Measurements from ENCODE around the gene SNRNP27.

Gene SNRNP27

GRCh38 chr2:69943843-69944525 lies 50.2 kb downstream of the SNRNP27 start:
- H3K14ac ChIP-seq (ENCODE audit: low read length in 2 of 2) = no peak overlapping the region
- peaks cover 5 to 48% of the 10 kb centered on the region in 2 experiments for H3K36me3 ChIP-seq (ENCODE audit: control insufficient read depth in 1 of 2, insufficient read depth in 2 of 2, low read depth in 1 of 2, low read length in 2 of 2)
- no peak overlapping the region for H3K4me3 ChIP-seq (ENCODE audit: insufficient read depth in 1 of 2, low read depth in 1 of 2, low read length in 2 of 2)
- H3K4me2 ChIP-seq (ENCODE audit: low read length, poor library complexity, severe bottlenecking) = no peak overlapping the region
- H3K9ac ChIP-seq (ENCODE audit: low read length) = no peak overlapping the region
- no peak overlapping the region for H2AFZ ChIP-seq (ENCODE audit: low read depth, low read length)
- H3K18ac ChIP-seq (ENCODE audit: low read depth in 1 of 2, low read length in 2 of 2) = no peak overlapping the region
- H3K4ac ChIP-seq (ENCODE audit: low read depth in 1 of 2, low read length in 2 of 2) = no peak overlapping the region
- peak overlapping the region in 1 of 2 experiments; percentile 11 for H2BK12ac ChIP-seq (ENCODE audit: low read length in 2 of 2)
- no peak overlapping the region for H2BK15ac ChIP-seq (ENCODE audit: low read depth, poor library complexity, severe bottlenecking)
- H3K79me1 ChIP-seq (replicated peaks; ENCODE audit: low read length, poor library complexity, severe bottlenecking) = no peaks in the 10 kb centered on the region
- H2BK120ac ChIP-seq (ENCODE audit: low read depth, low read length) = no peak overlapping the region
- peaks cover 8% of the 10 kb centered on the region for H3K4me1 ChIP-seq (ENCODE audit: control insufficient read depth, insufficient read depth, low read depth, low read length)
- no peak overlapping the region for H3K23ac ChIP-seq (ENCODE audit: low read length in 2 of 2)
- no peak overlapping the region for H4K8ac ChIP-seq (ENCODE audit: low read length)
- H3K27me3 ChIP-seq (ENCODE audit: control insufficient read depth in 1 of 2, insufficient read depth in 1 of 2, low read length in 2 of 2) = no peaks in the 10 kb centered on the region
- H2BK5ac ChIP-seq (ENCODE audit: low read depth, low read length, poor library complexity, severe bottlenecking) = no peak overlapping the region
- H4K91ac ChIP-seq (ENCODE audit: low read length) = no peak overlapping the region
- WGBS = 98% methylated on average over 7 of the region's 9 CpGs
- no peak overlapping the region for H3K27ac ChIP-seq (ENCODE audit: low read length, poor library complexity, severe bottlenecking)
- no peak for DNase-seq
- H2AK5ac ChIP-seq (ENCODE audit: low read length, severe bottlenecking) = no peak overlapping the region
- no peaks in the 10 kb centered on the region for H3K9me3 ChIP-seq (ENCODE audit: control insufficient read depth, low read length)

DNA sequence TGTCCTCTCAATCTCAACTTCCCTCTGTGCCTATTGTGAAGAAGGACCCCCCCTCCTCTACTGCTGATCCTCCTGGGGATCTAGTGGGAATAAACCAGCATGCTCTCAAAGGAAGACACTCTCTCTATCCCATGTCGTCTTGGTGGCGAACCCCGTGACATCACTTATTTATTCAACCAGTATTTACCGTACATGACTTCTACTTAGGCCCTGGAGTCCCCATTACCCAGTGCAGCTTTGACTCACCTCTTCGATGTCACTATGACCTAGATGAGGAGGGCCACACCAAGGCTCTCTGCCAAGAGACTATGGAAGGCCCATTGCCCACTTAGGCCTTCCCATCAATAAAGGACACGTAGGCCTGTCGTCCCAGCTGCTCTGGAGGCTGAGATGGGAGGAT lies 51.0 kb downstream of the SNRNP27 start:
- H3K36me3 ChIP-seq (ENCODE audit: control insufficient read depth in 1 of 2, insufficient read depth in 2 of 2, low read depth in 1 of 2, low read length in 2 of 2) = peaks cover 3 to 41% of the 10 kb centered on the region in 2 experiments
- H2BK12ac ChIP-seq (ENCODE audit: low read length in 2 of 2) = no peak overlapping the region
- no peaks in the 10 kb centered on the region for H3K27me3 ChIP-seq (ENCODE audit: control insufficient read depth in 1 of 2, insufficient read depth in 1 of 2, low read length in 2 of 2)
- no peak overlapping the region for H3K9ac ChIP-seq (ENCODE audit: low read length)
- H4K8ac ChIP-seq (ENCODE audit: low read length) = no peak overlapping the region
- peaks cover 8% of the 10 kb centered on the region for H3K4me1 ChIP-seq (ENCODE audit: control insufficient read depth, insufficient read depth, low read depth, low read length)
- no peak overlapping the region for H3K14ac ChIP-seq (ENCODE audit: low read length in 2 of 2)
- no peak overlapping the region for H3K4ac ChIP-seq (ENCODE audit: low read depth in 1 of 2, low read length in 2 of 2)
- no peaks in the 10 kb centered on the region for H3K9me3 ChIP-seq (ENCODE audit: control insufficient read depth, low read length)
- no peak overlapping the region for H2AK5ac ChIP-seq (ENCODE audit: low read length, severe bottlenecking)
- no peak overlapping the region for H3K4me3 ChIP-seq (ENCODE audit: insufficient read depth in 1 of 2, low read depth in 1 of 2, low read length in 2 of 2)
- no peak overlapping the region for H3K27ac ChIP-seq (ENCODE audit: low read length, poor library complexity, severe bottlenecking)
- DNase-seq = no peak
- H2BK5ac ChIP-seq (ENCODE audit: low read depth, low read length, poor library complexity, severe bottlenecking) = no peak overlapping the region
- no peak overlapping the region for H2AFZ ChIP-seq (ENCODE audit: low read depth, low read length)
- no peak overlapping the region for H3K23ac ChIP-seq (ENCODE audit: low read length in 2 of 2)
- H3K79me1 ChIP-seq (replicated peaks; ENCODE audit: low read length, poor library complexity, severe bottlenecking) = no peaks in the 10 kb centered on the region
- H2BK120ac ChIP-seq (ENCODE audit: low read depth, low read length) = no peak overlapping the region
- 97% methylated on average over 7 of the region's 7 CpGs for WGBS
- no peak overlapping the region for H3K18ac ChIP-seq (ENCODE audit: low read depth in 1 of 2, low read length in 2 of 2)
- H2BK15ac ChIP-seq (ENCODE audit: low read depth, poor library complexity, severe bottlenecking) = no peak overlapping the region
- H3K4me2 ChIP-seq (ENCODE audit: low read length, poor library complexity, severe bottlenecking) = no peak overlapping the region
- no peak overlapping the region for H4K91ac ChIP-seq (ENCODE audit: low read length)

- Histone ChIP-seq H3K4me3 (ENCODE audit: insufficient read depth in 1 of 2, low read depth in 1 of 2, low read length in 2 of 2) (no peak overlapping the region), H3K9ac (ENCODE audit: low read length) (no peak overlapping the region)
These were observed 51.7 kb downstream of the SNRNP27 start for GRCh38 chr2:69945441-69945840.

GRCh38 chr2:69945941-69946340 lies 52.2 kb downstream of the SNRNP27 start:
- no peak overlapping the region for H3K9ac ChIP-seq (ENCODE audit: low read length)
- peaks cover 0 to 29% of the 10 kb centered on the region in 2 experiments for H3K36me3 ChIP-seq (ENCODE audit: control insufficient read depth in 1 of 2, insufficient read depth in 2 of 2, low read depth in 1 of 2, low read length in 2 of 2)
- H3K18ac ChIP-seq (ENCODE audit: low read depth in 1 of 2, low read length in 2 of 2) = peak overlapping the region; percentile 73 to 88
- DNase-seq = no peak
- no peak overlapping the region for H3K4me2 ChIP-seq (ENCODE audit: low read length, poor library complexity, severe bottlenecking)
- no peak overlapping the region for H2AK5ac ChIP-seq (ENCODE audit: low read length, severe bottlenecking)
- H2BK5ac ChIP-seq (ENCODE audit: low read depth, low read length, poor library complexity, severe bottlenecking) = no peak overlapping the region
- H3K27me3 ChIP-seq (ENCODE audit: control insufficient read depth in 1 of 2, insufficient read depth in 1 of 2, low read length in 2 of 2) = no peaks in the 10 kb centered on the region
- H3K14ac ChIP-seq (ENCODE audit: low read length in 2 of 2) = peak overlapping the region in 1 of 2 experiments; percentile 46
- H3K4me1 ChIP-seq (ENCODE audit: control insufficient read depth, insufficient read depth, low read depth, low read length) = peaks cover 9% of the 10 kb centered on the region
- H3K4me3 ChIP-seq (ENCODE audit: insufficient read depth in 1 of 2, low read depth in 1 of 2, low read length in 2 of 2) = no peak overlapping the region
- H2BK120ac ChIP-seq (ENCODE audit: low read depth, low read length) = no peak overlapping the region
- peak overlapping the region; percentile 33 for H2AFZ ChIP-seq (ENCODE audit: low read depth, low read length)
- H4K8ac ChIP-seq (ENCODE audit: low read length) = peak overlapping the region; percentile 57
- no peaks in the 10 kb centered on the region for H3K79me1 ChIP-seq (replicated peaks; ENCODE audit: low read length, poor library complexity, severe bottlenecking)
- H3K4ac ChIP-seq (ENCODE audit: low read depth in 1 of 2, low read length in 2 of 2) = peak overlapping the region; percentile 18 to 63
- H2BK15ac ChIP-seq (ENCODE audit: low read depth, poor library complexity, severe bottlenecking) = peak overlapping the region; percentile 35
- 93% methylated on average over 8 of the region's 8 CpGs for WGBS
- H2BK12ac ChIP-seq (ENCODE audit: low read length in 2 of 2) = peak overlapping the region; percentile 18 to 95
- no peak overlapping the region for H3K27ac ChIP-seq (ENCODE audit: low read length, poor library complexity, severe bottlenecking)
- H3K9me3 ChIP-seq (ENCODE audit: control insufficient read depth, low read length) = no peaks in the 10 kb centered on the region
- H3K23ac ChIP-seq (ENCODE audit: low read length in 2 of 2) = no peak overlapping the region
- peak overlapping the region; percentile 65 for H4K91ac ChIP-seq (ENCODE audit: low read length)

More at GRCh38 chr2:69945441-69945840, 51.7 kb downstream of the SNRNP27 start:
- Histone ChIP-seq H2AFZ (ENCODE audit: low read depth, low read length) (no peak overlapping the region), H3K14ac (ENCODE audit: low read length in 2 of 2) (peak overlapping the region in 1 of 2 experiments; percentile 73), H2BK5ac (ENCODE audit: low read depth, low read length, poor library complexity, severe bottlenecking) (no peak overlapping the region), H4K91ac (ENCODE audit: low read length) (peak overlapping the region; percentile 22), H3K27me3 (ENCODE audit: control insufficient read depth in 1 of 2, insufficient read depth in 1 of 2, low read length in 2 of 2) (no peaks in the 10 kb centered on the region), H2BK120ac (ENCODE audit: low read depth, low read length) (no peak overlapping the region), H3K18ac (ENCODE audit: low read depth in 1 of 2, low read length in 2 of 2) (no peak overlapping the region), H4K8ac (ENCODE audit: low read length) (no peak overlapping the region), H2BK15ac (ENCODE audit: low read depth, poor library complexity, severe bottlenecking) (peak overlapping the region; percentile 68), H3K79me1 (replicated peaks; ENCODE audit: low read length, poor library complexity, severe bottlenecking) (no peaks in the 10 kb centered on the region), H3K4me1 (ENCODE audit: control insufficient read depth, insufficient read depth, low read depth, low read length) (peaks cover 8% of the 10 kb centered on the region), H2AK5ac (ENCODE audit: low read length, severe bottlenecking) (no peak overlapping the region), H3K9me3 (ENCODE audit: control insufficient read depth, low read length) (no peaks in the 10 kb centered on the region), H3K27ac (ENCODE audit: low read length, poor library complexity, severe bottlenecking) (no peak overlapping the region), H3K4me2 (ENCODE audit: low read length, poor library complexity, severe bottlenecking) (no peak overlapping the region), H3K4ac (ENCODE audit: low read depth in 1 of 2, low read length in 2 of 2) (no peak overlapping the region), H3K23ac (ENCODE audit: low read length in 2 of 2) (peak overlapping the region in 1 of 2 experiments; percentile 14), H2BK12ac (ENCODE audit: low read length in 2 of 2) (peak overlapping the region; percentile 4 to 65), H3K36me3 (ENCODE audit: control insufficient read depth in 1 of 2, insufficient read depth in 2 of 2, low read depth in 1 of 2, low read length in 2 of 2) (peaks cover 2 to 34% of the 10 kb centered on the region in 2 experiments)
- 98% methylated on average over 8 of the region's 8 CpGs for WGBS
- no peak for DNase-seq

Data from mesenchymal stem cell (in vitro differentiated cells and primary cell).